Esophagus mucosa (tissue), 1 donor: ENCODE measurements around the gene CD3G. TPM values are rescaled to one million over a fixed set of nuclear protein-coding genes. Genes with fewer than 3 reads are reported as not detected.
"Not testable (repeated sequence)": the region's sequence is repeated elsewhere in the genome, so short reads cannot be mapped to it uniquely, and the experiment has no call there.

ENCODE experiments used
- ATAC-seq: fragments of 200-7000 bp; cut with Tn5 transposase; one replicate; pipeline ENCODE4 v1.9.1; 2020
- total RNA-seq: library from RNA; stranded (reverse); gene quantifications from one replicate; pipeline ENCODE4 v1.2.4, GENCODE V29; 2023
- donor health status: DM: yes; HTN: yes; CAD: no.

Gene CD3G
- total RNA-seq, 1 donor from 2014 or later, result 0.76 TPM

DNA sequence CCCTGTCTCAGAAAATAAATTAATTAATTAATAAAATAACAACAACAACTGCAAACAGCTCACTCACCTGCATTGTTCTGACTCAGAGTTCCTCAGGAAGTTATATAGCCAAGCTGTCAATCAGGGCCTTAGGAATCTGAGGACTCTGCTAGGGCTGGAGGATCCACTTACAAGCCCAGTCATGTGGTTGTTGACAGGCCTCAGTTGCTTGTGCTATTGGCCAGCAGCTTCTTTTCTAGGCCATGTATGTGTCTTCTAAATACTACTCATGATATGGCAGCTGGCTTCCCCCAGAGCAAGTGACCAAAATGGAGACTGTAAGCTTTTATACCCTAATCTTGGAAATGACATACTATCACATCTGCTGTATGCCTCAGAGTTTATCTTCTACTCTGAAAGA lies 36.4 kb downstream of the CD3G start:
- ATAC-seq, result peak; percentile 77

- ATAC-seq, result no peak
Observed at GRCh38 chr11:118382954-118383353, 38.8 kb downstream of the CD3G start.

DNA sequence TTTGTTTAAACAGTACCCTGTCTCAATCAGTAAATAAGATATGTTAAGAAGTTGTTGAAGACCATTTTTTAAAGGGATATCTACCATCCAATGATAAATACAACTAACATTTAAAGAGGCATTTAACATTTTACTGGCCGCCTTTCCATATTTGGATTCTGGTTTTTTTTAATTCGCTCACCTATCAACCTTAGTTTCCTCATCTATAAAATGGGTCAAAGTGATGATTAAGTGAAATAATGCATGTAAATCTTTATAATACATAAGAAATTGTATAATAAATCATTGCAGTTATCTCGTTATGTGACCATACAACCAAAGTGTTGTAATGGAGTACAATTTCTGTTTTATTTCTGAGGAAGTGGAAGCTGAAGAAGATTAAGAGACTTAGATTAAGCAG lies 39.5 kb downstream of the CD3G start:
- ATAC-seq, result no peak

DNA sequence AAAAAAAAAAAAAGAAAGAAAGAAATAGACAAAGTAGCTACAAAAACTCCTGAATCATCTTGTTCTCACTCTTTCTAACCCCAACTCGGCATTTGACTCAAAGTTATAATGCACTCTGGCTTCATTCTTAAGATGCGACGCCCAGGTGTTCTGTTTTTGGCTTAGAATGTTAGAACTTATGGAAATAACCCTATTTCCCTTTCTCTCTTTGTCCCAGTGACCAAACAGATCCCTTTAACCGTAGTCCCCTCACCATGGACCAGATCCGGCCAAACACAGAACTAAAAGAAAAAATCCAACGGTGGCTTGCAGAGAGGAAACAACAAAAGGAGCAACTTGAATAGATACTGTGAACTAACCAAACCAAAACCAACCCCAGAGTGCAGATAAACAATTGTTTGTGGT lies 52.0 kb downstream of the CD3G start:
- ATAC-seq, result no peak

GRCh38 chr11:118397448-118397847 lies 53.3 kb downstream of the CD3G start:
- ATAC-seq, result no peak

DNA sequence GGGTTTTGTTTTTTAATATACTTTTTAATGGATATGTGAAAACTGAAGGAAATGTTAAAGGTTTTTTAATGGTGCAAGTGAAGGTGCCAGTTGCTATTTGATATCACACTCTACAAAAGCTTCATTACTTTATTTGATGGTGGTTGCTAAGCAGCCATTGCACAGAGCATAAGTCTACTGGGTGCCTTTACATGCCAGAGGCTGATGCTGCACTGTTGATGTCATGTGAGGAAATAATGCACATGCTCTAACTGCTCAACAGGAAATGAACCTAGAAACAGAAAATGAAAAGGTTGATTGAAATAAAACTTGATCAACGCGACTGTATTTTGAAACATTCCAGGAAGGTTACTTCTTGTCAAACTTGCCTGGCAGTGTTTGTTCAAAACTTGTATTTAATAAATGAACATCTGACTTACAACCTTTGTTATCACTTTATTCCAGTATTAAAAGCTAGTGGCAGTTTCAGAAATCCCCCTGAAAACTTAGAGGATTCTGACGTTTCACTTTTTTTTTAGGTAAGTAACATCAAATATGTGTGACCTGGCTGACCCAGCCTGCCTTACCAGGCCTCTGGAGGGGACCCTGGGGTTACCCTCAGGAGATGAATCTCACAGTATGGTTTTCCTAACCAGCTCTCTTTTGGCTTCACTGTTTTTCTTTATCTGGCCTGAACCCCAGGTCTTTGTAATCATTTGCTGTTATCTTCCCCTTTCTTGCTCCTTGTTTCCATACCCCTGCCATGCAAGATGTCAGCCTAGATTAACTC lies 54.8 kb downstream of the CD3G start:
- peak; percentile 33 for ATAC-seq

DNA sequence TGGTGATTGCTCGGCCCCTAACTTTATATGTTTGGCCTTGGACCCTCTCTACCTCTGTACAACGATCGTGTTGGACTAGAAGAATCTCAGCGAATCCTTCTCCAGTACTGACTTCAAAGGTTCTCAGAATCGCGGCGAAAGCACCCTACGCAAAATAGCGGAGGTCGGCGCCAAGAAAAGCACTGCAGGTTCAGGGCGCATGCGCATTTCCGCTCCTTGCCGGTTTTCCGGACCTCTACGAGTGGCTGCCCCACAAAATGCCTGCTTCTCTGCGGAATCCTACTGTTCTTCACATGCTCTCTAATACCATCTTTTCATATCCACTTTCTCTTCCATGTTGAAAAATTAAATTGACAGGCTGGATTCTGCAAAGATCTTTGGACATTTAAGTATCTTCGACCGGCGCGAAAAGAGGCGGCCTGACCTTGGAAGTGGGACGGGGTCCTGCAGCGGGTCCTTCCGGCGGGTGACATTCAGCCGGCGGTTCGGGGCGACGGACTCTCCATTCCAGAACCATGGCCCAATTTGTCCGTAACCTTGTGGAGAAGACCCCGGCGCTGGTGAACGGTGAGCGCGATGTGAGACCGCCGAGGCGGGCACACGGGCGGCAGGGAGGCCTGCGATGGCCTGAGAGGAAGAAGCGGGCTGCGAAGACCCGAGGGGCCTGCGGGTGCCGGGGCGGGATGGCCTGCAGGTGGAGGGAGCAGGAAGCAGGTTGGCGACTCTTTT lies 57.2 kb downstream of the CD3G start, which contains the start of gene ATP5MG:
Gene ATP5MG (plus strand): TSS at position 456 of the 729 bp plus-strand sequence. CDS start 60 bp downstream, at position 516.
- peak; percentile 72 for ATAC-seq

DNA sequence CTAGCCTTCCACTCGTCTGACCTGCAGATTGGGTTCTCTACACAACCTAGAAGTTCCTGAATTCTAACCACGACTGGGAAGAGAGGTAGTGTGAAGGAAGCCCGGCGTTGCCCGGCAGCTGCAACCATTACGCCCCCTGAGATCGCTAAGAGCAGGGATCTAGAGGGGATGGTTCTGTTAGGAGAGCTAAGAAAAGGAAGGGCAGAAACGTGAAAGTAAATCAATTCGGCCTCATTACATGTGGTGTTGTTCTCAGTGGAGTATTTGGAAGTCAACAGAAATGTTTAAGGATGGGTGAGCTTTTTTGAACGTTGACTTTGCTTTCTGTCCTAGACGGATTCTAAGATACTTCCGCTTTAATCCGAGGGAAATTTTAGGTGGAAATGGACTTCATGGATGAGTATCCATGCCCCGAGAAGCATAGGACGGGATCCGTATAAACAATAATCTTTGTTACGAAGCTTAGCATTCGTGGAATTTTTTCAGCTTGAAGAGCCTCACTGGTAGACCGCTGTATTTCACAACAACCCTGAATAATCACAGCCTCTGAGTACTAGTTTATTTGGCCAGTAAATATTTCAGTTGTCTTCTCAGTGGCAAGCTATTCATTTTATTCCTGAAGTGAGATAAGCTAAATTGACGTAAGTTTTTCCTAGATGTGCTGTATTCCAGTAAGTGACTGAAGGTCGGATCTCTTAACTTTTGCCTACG lies 57.9 kb downstream of the CD3G start:
- ATAC-seq, result peak; percentile 27

DNA sequence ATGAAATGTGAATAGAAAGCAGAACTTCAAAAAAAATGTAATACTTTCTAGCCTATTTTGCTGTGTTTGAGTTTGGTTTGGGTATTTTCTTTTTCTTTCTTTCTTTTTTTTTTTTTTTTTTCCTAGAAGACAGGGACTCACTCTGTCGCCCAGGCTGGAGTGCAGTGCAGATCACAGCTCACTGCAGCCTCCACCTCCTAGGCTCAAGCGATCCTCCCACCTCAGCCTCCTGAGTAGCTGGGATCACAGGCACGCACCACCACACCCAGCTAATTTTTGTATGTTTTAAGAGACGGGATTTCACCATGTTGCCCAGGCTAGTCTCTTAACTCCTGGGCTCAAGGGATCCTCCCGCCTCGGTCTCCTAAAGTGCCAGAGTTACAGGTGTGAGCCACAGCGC lies 58.5 kb downstream of the CD3G start:
- ATAC-seq, result not testable (repeated sequence)

Other genes starting within 250 kb of the CD3G start
- 2.5 TPM for gene SCN4B, start 191.5 kb upstream of the CD3G start, total RNA-seq
- gene SCN2B, start 167.7 kb upstream of the CD3G start, total RNA-seq, result 0.32 TPM
- 2.7 TPM for gene JAML, start 119.3 kb upstream of the CD3G start, total RNA-seq
- 20.7 TPM for gene MPZL3, start 92.0 kb upstream of the CD3G start, total RNA-seq
- gene MPZL2, start 80.0 kb upstream of the CD3G start, total RNA-seq, result 457 TPM
- 1.2 TPM for gene CD3E, start 39.6 kb upstream of the CD3G start, total RNA-seq
- gene CD3D, start 1.6 kb upstream of the CD3G start, total RNA-seq, result 4.0 TPM
- 23.6 TPM for gene UBE4A, start 15.3 kb downstream of the CD3G start, total RNA-seq
- gene ATP5MG, start 57.3 kb downstream of the CD3G start, total RNA-seq, result 186 TPM
- gene KMT2A, start 92.1 kb downstream of the CD3G start, total RNA-seq, result 25.6 TPM
- gene TTC36, start 183.1 kb downstream of the CD3G start, total RNA-seq, result not detected
- 8.3 TPM for gene TMEM25, start 186.8 kb downstream of the CD3G start, total RNA-seq
- 14.6 TPM for gene IFT46, start 221.6 kb downstream of the CD3G start, total RNA-seq
- gene ARCN1, start 228.1 kb downstream of the CD3G start, total RNA-seq, result 71.7 TPM